ENCODE measurements around the gene ZBTB39. TPM values are rescaled to one million over a fixed set of nuclear protein-coding genes. Genes with fewer than 3 reads are reported as not detected.
"Not testable (repeated sequence)": the region's sequence is repeated elsewhere in the genome, so short reads cannot be mapped to it uniquely, and the experiment has no call there.

Gene ZBTB39
- total RNA-seq, 2 experiments from 2014 or later, result 6.4 to 6.6 TPM

GRCh38 chr12:57031789-57032188 is 25.4 kb upstream of the ZBTB39 start:
- H3K27ac Mint-ChIP-seq, result peak overlapping the region; percentile 14
- no peaks in the 10 kb centered on the region for H3K27me3 Mint-ChIP-seq

GRCh38 chr12:57031138-57031725 is 24.9 kb upstream of the ZBTB39 start:
- DNase-seq (peak; percentile 44), ATAC-seq (peak; percentile 43)
- Mint-ChIP-seq H3K4me3 (no peak overlapping the region), H3K27me3 (no peaks in the 10 kb centered on the region), H3K9me3 (ENCODE audit: low read depth) (no peaks in the 10 kb centered on the region), H3K27ac (peak overlapping the region; percentile 55), H3K36me3 (ENCODE audit: low read depth) (peaks cover 1% of the 10 kb centered on the region), H3K4me1 (peaks cover 46% of the 10 kb centered on the region)
- intact Hi-C loops (cut with DNase I, micrococcal nuclease), result no loop called here
- ChIA-PET POLR2A (no interaction called here), CTCF (interaction anchor here (0.6 to 4.1 kb wide), 17 partner anchors 9 to 277 kb away, joined by 3 to 25 read pairs (median 4); partner anchors contain the start of genes MYO1A and TAC3)

More at GRCh38 chr12:57031789-57032188, 25.4 kb upstream of the ZBTB39 start:
- ATAC-seq (no peak), DNase-seq (no peak)
- H3K9me3 Mint-ChIP-seq (ENCODE audit: low read depth), result no peaks in the 10 kb centered on the region
- H3K4me3 Mint-ChIP-seq, result no peak overlapping the region
- peaks cover 1% of the 10 kb centered on the region for H3K36me3 Mint-ChIP-seq (ENCODE audit: low read depth)
- POLR2A ChIA-PET, result no interaction called here
- intact Hi-C loops (cut with DNase I, micrococcal nuclease), result no loop called here
- CTCF ChIA-PET, result interaction anchor here (0.6 to 4.1 kb wide), 17 partner anchors 9 to 278 kb away, joined by 3 to 25 read pairs (median 4); partner anchors contain the start of genes MYO1A and TAC3
- peaks cover 40% of the 10 kb centered on the region for H3K4me1 Mint-ChIP-seq

GRCh38 chr12:57029457-57029856 is 23.1 kb upstream of the ZBTB39 start:
- no peaks in the 10 kb centered on the region for H3K9me3 Mint-ChIP-seq (ENCODE audit: low read depth)
- ChIA-PET CTCF (interaction anchor here (0.7 kb wide), 1 partner anchor 94 kb away, joined by 3 read pairs; no protein-coding TSS in a partner anchor), POLR2A (no interaction called here)
- H3K4me1 Mint-ChIP-seq, result peaks cover 49% of the 10 kb centered on the region
- no peaks in the 10 kb centered on the region for H3K27me3 Mint-ChIP-seq
- H3K27ac Mint-ChIP-seq, result no peak overlapping the region
- H3K4me3 Mint-ChIP-seq, result no peak overlapping the region
- H3K36me3 Mint-ChIP-seq (ENCODE audit: low read depth), result no peaks in the 10 kb centered on the region
- ATAC-seq, result no peak
- DNase-seq, result no peak
- intact Hi-C loops (cut with DNase I, micrococcal nuclease), result loop anchor here in 1 of 2 experiments (5.0 kb wide), 1 partner anchor 33 kb away; no protein-coding TSS in a partner anchor

- CTCF ChIA-PET, result interaction anchor here (0.7 to 3.3 kb wide), 16 partner anchors 9 to 270 kb away, joined by 3 to 17 read pairs (median 6); partner anchors contain the start of genes STAT6 and TAC3
Measured at GRCh38 chr12:57027805-57028153, 21.4 kb upstream of the ZBTB39 start.

GRCh38 chr12:57027011-57027804 is 20.9 kb upstream of the ZBTB39 start:
- Mint-ChIP-seq H3K4me3 (no peak overlapping the region), H3K4me1 (peaks cover 49% of the 10 kb centered on the region), H3K36me3 (ENCODE audit: low read depth) (no peaks in the 10 kb centered on the region), H3K27me3 (no peaks in the 10 kb centered on the region), H3K27ac (peak overlapping the region; percentile 88), H3K9me3 (ENCODE audit: low read depth) (no peaks in the 10 kb centered on the region)
- POLR2A ChIA-PET, result interaction anchor here (0.5 to 0.7 kb wide), 2 partner anchors 9 to 46 kb away, joined by 4 read pairs; no protein-coding TSS in a partner anchor
- DNase-seq (peak; percentile 22), ATAC-seq (peak; percentile 49)
- intact Hi-C loops (cut with DNase I, micrococcal nuclease), result loop anchor here in 1 of 2 experiments (5.0 kb wide), 1 partner anchor 35 kb away; no protein-coding TSS in a partner anchor
- CTCF ChIA-PET, result interaction anchor here (0.6 to 3.3 kb wide), 19 partner anchors 8 to 269 kb away, joined by 3 to 17 read pairs (median 5); partner anchors contain the start of genes STAT6 and TAC3

More at GRCh38 chr12:57027805-57028153, 21.4 kb upstream of the ZBTB39 start:
- H3K9me3 Mint-ChIP-seq (ENCODE audit: low read depth), result no peaks in the 10 kb centered on the region
- no peaks in the 10 kb centered on the region for H3K36me3 Mint-ChIP-seq (ENCODE audit: low read depth)
- H3K27ac Mint-ChIP-seq, result peak overlapping the region; percentile 88
- intact Hi-C loops (cut with DNase I, micrococcal nuclease), result loop anchor here in 1 of 2 experiments (5.0 kb wide), 1 partner anchor 35 kb away; no protein-coding TSS in a partner anchor
- H3K4me1 Mint-ChIP-seq, result peaks cover 49% of the 10 kb centered on the region
- ATAC-seq (peak; percentile 64), DNase-seq (peak; percentile 44)
- H3K4me3 Mint-ChIP-seq, result no peak overlapping the region
- POLR2A ChIA-PET, result interaction anchor here (0.7 kb wide), 1 partner anchor 8 kb away, joined by 4 read pairs; no protein-coding TSS in a partner anchor
- no peaks in the 10 kb centered on the region for H3K27me3 Mint-ChIP-seq

GRCh38 chr12:57025196-57025595 is 18.9 kb upstream of the ZBTB39 start:
- H3K36me3 Mint-ChIP-seq (ENCODE audit: low read depth), result no peaks in the 10 kb centered on the region
- intact Hi-C loops (cut with DNase I, micrococcal nuclease), result loop anchor here in 1 of 2 experiments (5.0 kb wide), 1 partner anchor 37 kb away; no protein-coding TSS in a partner anchor
- H3K4me1 Mint-ChIP-seq, result peaks cover 38% of the 10 kb centered on the region
- H3K27me3 Mint-ChIP-seq, result no peaks in the 10 kb centered on the region
- ChIA-PET POLR2A (no interaction called here), CTCF (interaction anchor here (0.7 to 3.3 kb wide), 6 partner anchors 16 to 87 kb away, joined by 3 to 17 read pairs (median 4); partner anchors contain the start of gene STAT6)
- DNase-seq, result no peak
- no peak for ATAC-seq
- H3K4me3 Mint-ChIP-seq, result no peak overlapping the region
- H3K27ac Mint-ChIP-seq, result no peak overlapping the region
- no peaks in the 10 kb centered on the region for H3K9me3 Mint-ChIP-seq (ENCODE audit: low read depth)

GRCh38 chr12:57022324-57022723 is 16.0 kb upstream of the ZBTB39 start:
- intact Hi-C loops (cut with DNase I, micrococcal nuclease); H3K27me3 Mint-ChIP-seq; ATAC-seq; DNase-seq; H3K9me3 Mint-ChIP-seq (ENCODE audit: low read depth); H3K4me3 Mint-ChIP-seq; POLR2A ChIA-PET; H3K27ac Mint-ChIP-seq; H3K36me3 Mint-ChIP-seq (ENCODE audit: low read depth): not testable (repeated sequence)
- H3K4me1 Mint-ChIP-seq, result peaks cover 32% of the 10 kb centered on the region
- CTCF ChIA-PET, result interaction anchor here (0.7 to 2.1 kb wide), 4 partner anchors 9 to 430 kb away, joined by 3 to 6 read pairs (median 4); no protein-coding TSS in a partner anchor

GRCh38 chr12:57019983-57020719 is 13.8 kb upstream of the ZBTB39 start:
- H3K27me3 Mint-ChIP-seq, result no peaks in the 10 kb centered on the region
- no peak for ATAC-seq
- H3K27ac Mint-ChIP-seq, result peak overlapping the region; percentile 60
- intact Hi-C loops (cut with DNase I, micrococcal nuclease), result no loop called here
- no peak overlapping the region for H3K4me3 Mint-ChIP-seq
- H3K36me3 Mint-ChIP-seq (ENCODE audit: low read depth), result no peaks in the 10 kb centered on the region
- CTCF ChIA-PET, result interaction anchor here (0.6 to 5.3 kb wide), 10 partner anchors 8 to 92 kb away, joined by 3 to 35 read pairs (median 6); partner anchors contain the start of gene ZBTB39
- POLR2A ChIA-PET, result no interaction called here
- DNase-seq, result no peak
- no peaks in the 10 kb centered on the region for H3K9me3 Mint-ChIP-seq (ENCODE audit: low read depth)
- peaks cover 18% of the 10 kb centered on the region for H3K4me1 Mint-ChIP-seq

- Mint-ChIP-seq H3K27ac (no peak overlapping the region), H3K4me1 (peaks cover 18% of the 10 kb centered on the region), H3K27me3 (no peaks in the 10 kb centered on the region), H3K36me3 (ENCODE audit: low read depth) (no peaks in the 10 kb centered on the region), H3K9me3 (ENCODE audit: low read depth) (no peaks in the 10 kb centered on the region), H3K4me3 (no peak overlapping the region)
- CTCF ChIA-PET, result interaction anchor here (0.7 to 5.3 kb wide), 15 partner anchors 8 to 260 kb away, joined by 3 to 35 read pairs (median 5); partner anchors contain the start of gene ZBTB39
- DNase-seq, result no peak
- ATAC-seq, result no peak
- POLR2A ChIA-PET, result no interaction called here
- intact Hi-C loops (cut with DNase I, micrococcal nuclease), result no loop called here
Measured at GRCh38 chr12:57018906-57019305, 12.6 kb upstream of the ZBTB39 start.

- CTCF ChIA-PET, result interaction anchor here (0.5 to 5.3 kb wide), 15 partner anchors 9 to 74 kb away, joined by 3 to 35 read pairs (median 4); partner anchors contain the start of gene ZBTB39
- H3K9me3 Mint-ChIP-seq (ENCODE audit: low read depth); H3K27me3 Mint-ChIP-seq; DNase-seq; intact Hi-C loops (cut with DNase I, micrococcal nuclease); ATAC-seq; H3K4me3 Mint-ChIP-seq; POLR2A ChIA-PET; H3K27ac Mint-ChIP-seq; H3K36me3 Mint-ChIP-seq (ENCODE audit: low read depth): not testable (repeated sequence)
- peaks cover 18% of the 10 kb centered on the region for H3K4me1 Mint-ChIP-seq
Measured at GRCh38 chr12:57018353-57018752, 12.0 kb upstream of the ZBTB39 start.
